ENCODE data around the gene PRR14. TPM values are rescaled to one million over a fixed set of nuclear protein-coding genes. Genes with fewer than 3 reads are reported as not detected.
"Not testable (repeated sequence)": the region's sequence is repeated elsewhere in the genome, so short reads cannot be mapped to it uniquely, and the experiment has no call there.

Gene PRR14
- total and polyA plus RNA-seq, 2 experiments from 2014 or later, result 6.6 to 18.7 TPM

GRCh38 chr16:30699615-30700099 is 48.9 kb downstream of the PRR14 start:
- no peaks in the 10 kb centered on the region for H3K9me3 ChIP-seq (ENCODE audit: low read depth)
- H3K27me3 ChIP-seq, result no peaks in the 10 kb centered on the region
- H3K9me2 ChIP-seq (replicated peaks; ENCODE audit: insufficient read depth), result no peaks in the 10 kb centered on the region
- WGBS (ENCODE audit: low lambda C conversion rate, missing lambda C conversion rate), result 41% methylated on average over 8 of the region's 8 CpGs
- no peaks in the 10 kb centered on the region for H3K36me3 ChIP-seq (replicated peaks; ENCODE audit: insufficient read depth, low read depth)
- H2AFZ ChIP-seq, result no peak overlapping the region
- peak overlapping the region; percentile 95 for H3K4me2 ChIP-seq
- peak overlapping the region; percentile 99 for H3K27ac ChIP-seq
- peaks cover 37% of the 10 kb centered on the region for H4K20me1 ChIP-seq (ENCODE audit: insufficient read depth, poor library complexity, severe bottlenecking)
- peaks cover 53% of the 10 kb centered on the region for H3K79me2 ChIP-seq
- TF ChIP-seq CTCF (IDR thresholded peaks at IDR 0.05; ENCODE audit: poor library complexity), result no peak
- TF ChIP-seq EZH2phosphoT487 (IDR thresholded peaks at IDR 0.05; ENCODE audit: low read depth, severe bottlenecking, unreplicated experiment), result no peak
- no peak for TF ChIP-seq EZH2 (IDR thresholded peaks at IDR 0.05; ENCODE audit: borderline replicate concordance)
- peak overlapping the region; percentile 79 for H3K4me3 ChIP-seq
- peaks cover 22% of the 10 kb centered on the region for H3K4me1 ChIP-seq (ENCODE audit: insufficient read depth)
- DNase-seq (ENCODE audit: low spot score), result no peak

GRCh38 chr16:30700491-30700890 is 49.7 kb downstream of the PRR14 start:
- H3K36me3 ChIP-seq (replicated peaks; ENCODE audit: insufficient read depth, low read depth), result no peaks in the 10 kb centered on the region
- H3K4me3 ChIP-seq, result no peak overlapping the region
- H3K27me3 ChIP-seq, result no peaks in the 10 kb centered on the region
- peaks cover 22% of the 10 kb centered on the region for H3K4me1 ChIP-seq (ENCODE audit: insufficient read depth)
- peak overlapping the region; percentile 99 for H3K27ac ChIP-seq
- H3K9me2 ChIP-seq (replicated peaks; ENCODE audit: insufficient read depth), result no peaks in the 10 kb centered on the region
- WGBS (ENCODE audit: low lambda C conversion rate, missing lambda C conversion rate), result 75% methylated on average over 9 of the region's 9 CpGs
- DNase-seq (ENCODE audit: low spot score), result peak; percentile 23
- H4K20me1 ChIP-seq (ENCODE audit: insufficient read depth, poor library complexity, severe bottlenecking), result peaks cover 42% of the 10 kb centered on the region
- peaks cover 61% of the 10 kb centered on the region for H3K79me2 ChIP-seq
- H3K4me2 ChIP-seq, result peak overlapping the region; percentile 95
- no peak for TF ChIP-seq CTCF (IDR thresholded peaks at IDR 0.05; ENCODE audit: poor library complexity)
- TF ChIP-seq EZH2 (IDR thresholded peaks at IDR 0.05; ENCODE audit: borderline replicate concordance), result no peak
- no peak for TF ChIP-seq EZH2phosphoT487 (IDR thresholded peaks at IDR 0.05; ENCODE audit: low read depth, severe bottlenecking, unreplicated experiment)
- no peak overlapping the region for H2AFZ ChIP-seq
- no peaks in the 10 kb centered on the region for H3K9me3 ChIP-seq (ENCODE audit: low read depth)

GRCh38 chr16:30700971-30701370 is 50.2 kb downstream of the PRR14 start:
- peaks cover under 1% of the 10 kb centered on the region for H3K36me3 ChIP-seq (replicated peaks; ENCODE audit: insufficient read depth, low read depth)
- TF ChIP-seq EZH2phosphoT487 (IDR thresholded peaks at IDR 0.05; ENCODE audit: low read depth, severe bottlenecking, unreplicated experiment) (no peak), EZH2 (IDR thresholded peaks at IDR 0.05; ENCODE audit: borderline replicate concordance) (no peak), CTCF (IDR thresholded peaks at IDR 0.05; ENCODE audit: poor library complexity) (no peak)
- H3K4me1 ChIP-seq (ENCODE audit: insufficient read depth), result peaks cover 22% of the 10 kb centered on the region
- H3K4me3 ChIP-seq, result no peak overlapping the region
- H2AFZ ChIP-seq, result no peak overlapping the region
- H3K27ac ChIP-seq, result peak overlapping the region; percentile 99
- H3K27me3 ChIP-seq, result no peaks in the 10 kb centered on the region
- DNase-seq (ENCODE audit: low spot score), result no peak
- H3K9me3 ChIP-seq (ENCODE audit: low read depth), result no peaks in the 10 kb centered on the region
- WGBS (ENCODE audit: low lambda C conversion rate, missing lambda C conversion rate), result 91% methylated on average over 5 of the region's 5 CpGs
- peak overlapping the region; percentile 95 for H3K4me2 ChIP-seq
- H3K79me2 ChIP-seq, result peaks cover 65% of the 10 kb centered on the region
- H3K9me2 ChIP-seq (replicated peaks; ENCODE audit: insufficient read depth), result no peaks in the 10 kb centered on the region
- peaks cover 42% of the 10 kb centered on the region for H4K20me1 ChIP-seq (ENCODE audit: insufficient read depth, poor library complexity, severe bottlenecking)

GRCh38 chr16:30703071-30703470 is 52.3 kb downstream of the PRR14 start:
- H3K4me3 ChIP-seq; H3K9me3 ChIP-seq (ENCODE audit: low read depth); H2AFZ ChIP-seq; DNase-seq (ENCODE audit: low spot score); H3K36me3 ChIP-seq (replicated peaks; ENCODE audit: insufficient read depth, low read depth); H3K9me2 ChIP-seq (replicated peaks; ENCODE audit: insufficient read depth); H3K4me2 ChIP-seq; H3K27ac ChIP-seq; H3K27me3 ChIP-seq: not testable (repeated sequence)
- 96% methylated on average over 12 of the region's 12 CpGs for WGBS (ENCODE audit: low lambda C conversion rate, missing lambda C conversion rate)
- Histone ChIP-seq H3K79me2 (peaks cover 76% of the 10 kb centered on the region), H4K20me1 (ENCODE audit: insufficient read depth, poor library complexity, severe bottlenecking) (peaks cover 42% of the 10 kb centered on the region), H3K4me1 (ENCODE audit: insufficient read depth) (peaks cover 15% of the 10 kb centered on the region)
